ENCODE data around the gene TMPRSS5.
"Not testable (repeated sequence)": the region's sequence is repeated elsewhere in the genome, so short reads cannot be mapped to it uniquely, and the experiment has no call there.

The TMPRSS5 gene

DNA sequence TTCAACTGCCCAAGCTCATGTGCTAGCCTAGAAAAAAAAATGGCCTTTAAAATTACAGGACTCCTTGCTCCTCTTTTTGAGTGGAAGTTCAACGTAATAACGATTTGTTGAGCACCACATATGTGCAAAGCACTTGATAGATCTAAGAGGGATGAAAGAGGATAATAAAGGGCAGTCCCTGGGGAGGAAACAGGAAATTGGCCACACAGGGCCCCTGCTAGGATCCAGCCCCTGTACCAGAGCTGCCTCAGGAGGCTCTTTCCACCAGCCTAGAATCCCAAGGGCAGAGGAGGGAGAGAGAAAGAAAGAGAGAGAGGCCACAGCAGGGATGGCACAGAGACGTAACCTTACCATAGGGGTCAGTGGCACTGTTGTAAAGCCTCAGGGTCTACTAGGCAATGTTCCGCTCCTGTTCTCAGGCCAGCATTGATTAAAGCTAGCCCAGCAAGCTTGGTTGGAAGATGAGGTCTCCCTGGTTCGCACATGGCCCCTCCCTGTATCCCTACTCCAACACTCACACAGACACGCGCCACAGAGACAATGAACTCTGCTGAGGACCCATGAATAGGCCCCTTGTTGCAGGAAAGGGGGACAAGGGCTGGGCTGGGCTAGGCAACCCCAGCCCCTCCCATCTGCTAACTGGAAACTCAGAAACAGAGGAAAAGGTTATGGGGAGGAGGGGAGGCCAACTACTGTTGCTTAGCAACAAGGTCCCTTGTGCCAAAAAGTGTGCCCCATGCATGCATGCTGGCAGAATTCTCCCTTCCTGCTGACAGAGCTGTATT lies at the start of gene TMPRSS5:
TSS of gene TMPRSS5 (minus strand) at position 438 of the 785 bp plus-strand sequence. CDS start at position 354, 84 bp downstream.
- no peak for DNase-seq

GRCh38 chr11:113752932-113753331 lies 46.8 kb upstream of the TMPRSS5 start:
- no peak for DNase-seq

DNA sequence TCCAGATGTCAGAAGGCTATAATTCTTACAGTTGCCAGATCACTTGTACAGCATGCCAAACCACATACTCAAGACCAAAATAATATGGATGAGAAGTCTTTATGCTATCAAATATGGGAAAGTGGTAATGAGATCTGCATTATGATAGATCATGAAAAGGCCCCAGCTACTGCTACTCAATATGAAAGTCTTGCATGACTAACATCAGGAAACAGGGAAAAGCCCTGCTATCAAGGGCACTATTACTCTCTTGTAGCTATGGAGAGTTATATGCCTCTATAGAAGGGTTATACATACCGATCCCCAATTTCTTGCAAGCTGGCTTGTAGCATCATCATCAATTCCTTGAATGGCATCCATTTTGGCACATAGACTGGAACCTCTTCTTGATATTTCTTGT lies 30.2 kb upstream of the TMPRSS5 start:
- DNase-seq, result no peak

DNA sequence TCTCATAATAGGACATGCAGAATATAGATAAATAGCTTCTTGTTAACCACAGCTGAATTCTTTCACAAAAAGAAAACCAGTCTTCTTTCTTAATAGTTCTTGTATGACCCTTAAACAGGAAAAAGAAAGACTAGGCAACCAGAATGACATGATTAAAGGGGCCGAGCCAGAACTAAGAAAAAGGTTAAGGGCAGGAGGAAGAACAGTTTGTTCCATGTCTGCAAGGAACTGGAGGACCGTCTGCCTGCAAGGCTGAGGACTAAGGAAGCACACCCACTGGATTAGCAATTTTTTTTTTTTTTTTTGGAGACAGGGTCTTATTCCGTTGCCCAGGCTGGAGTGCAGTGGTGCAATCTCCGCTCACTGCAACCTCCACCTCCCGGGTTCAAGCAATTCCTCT lies 26.0 kb upstream of the TMPRSS5 start:
- DNase-seq, result no peak

- DNase-seq, result peak; percentile 3
Measured at GRCh38 chr11:113730887-113731726, 25.0 kb upstream of the TMPRSS5 start.

DNA sequence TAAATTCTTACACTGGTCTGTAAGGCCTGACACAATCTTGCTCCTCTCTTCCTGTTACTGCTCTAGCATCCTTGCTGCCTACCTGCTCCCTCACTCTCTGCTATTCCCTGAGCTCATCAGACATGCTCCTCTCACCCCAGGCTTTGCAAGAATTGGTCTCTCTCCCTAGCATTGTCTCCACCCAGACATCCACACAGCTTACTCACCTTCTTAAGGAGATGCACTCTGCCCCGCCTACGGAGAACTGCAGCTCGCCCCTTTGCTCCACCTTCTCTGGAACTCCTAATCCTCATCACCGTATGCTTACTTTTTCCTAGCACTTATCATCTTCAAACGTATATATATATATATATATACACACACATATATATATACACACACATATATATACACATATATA lies 23.3 kb upstream of the TMPRSS5 start:
- DNase-seq, result no peak

DNA sequence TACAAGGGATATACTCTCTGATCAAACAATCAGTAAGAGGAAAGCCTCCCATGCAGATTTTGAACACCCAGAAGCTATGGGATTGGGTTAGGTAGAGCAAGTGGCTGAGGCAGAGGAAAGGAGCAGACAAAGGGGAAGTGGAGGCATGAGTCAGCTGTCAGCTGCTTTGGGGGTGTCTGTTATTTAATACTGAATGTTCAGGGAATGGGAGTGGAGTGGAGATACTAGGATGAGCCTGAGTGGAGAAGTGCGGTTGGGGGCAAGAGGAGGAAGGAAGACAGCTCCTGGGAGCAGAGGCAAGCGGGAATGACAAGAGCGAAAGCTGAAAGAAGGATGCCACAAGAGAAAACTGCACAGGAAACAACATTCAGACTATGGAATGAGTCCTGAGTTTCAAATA lies 22.7 kb upstream of the TMPRSS5 start:
- no peak for DNase-seq

- DNase-seq, result no peak
Measured at GRCh38 chr11:113725913-113726312, 19.8 kb upstream of the TMPRSS5 start.

DNA sequence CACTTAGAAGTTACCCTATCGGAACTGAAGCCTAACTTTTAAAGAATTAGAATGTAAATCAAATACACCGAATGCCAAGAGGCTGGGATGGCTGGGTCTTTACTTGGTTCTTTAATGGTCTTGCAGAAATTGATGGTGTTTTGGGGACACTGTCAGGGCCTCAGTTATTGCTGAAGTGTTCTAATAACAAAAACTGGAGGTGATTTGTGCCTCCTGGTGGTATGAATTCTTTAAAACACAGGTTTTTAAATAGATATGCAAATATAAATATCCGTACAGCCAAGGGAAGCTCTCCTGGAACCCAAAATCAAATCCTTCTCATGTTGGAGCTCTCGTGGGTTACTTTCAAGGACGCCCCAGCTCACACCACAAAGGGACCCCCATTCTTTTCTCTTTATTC lies 19.3 kb upstream of the TMPRSS5 start:
- DNase-seq, result no peak

- no peak for DNase-seq
Measured at GRCh38 chr11:113724778-113725177, 18.7 kb upstream of the TMPRSS5 start.

DNA sequence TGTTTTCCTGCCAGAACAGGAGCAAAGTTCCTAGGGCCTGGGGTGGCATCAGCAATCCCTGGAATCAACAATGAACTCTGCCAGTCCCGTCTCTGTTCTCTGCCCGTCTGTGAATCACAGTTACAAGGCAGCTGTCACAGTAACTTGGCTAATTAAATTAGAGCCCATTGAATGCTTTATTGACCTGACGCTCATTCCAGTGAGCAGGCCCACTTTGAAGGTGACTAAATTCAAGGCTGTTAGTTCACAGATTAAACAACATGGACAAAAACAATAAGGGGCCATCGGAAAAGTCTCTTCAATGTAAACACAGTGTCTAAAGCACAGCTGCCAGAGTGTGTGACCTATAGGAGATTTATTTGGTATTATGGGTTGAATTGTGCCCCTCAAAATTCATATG lies 17.7 kb upstream of the TMPRSS5 start:
- DNase-seq, result no peak

DNA sequence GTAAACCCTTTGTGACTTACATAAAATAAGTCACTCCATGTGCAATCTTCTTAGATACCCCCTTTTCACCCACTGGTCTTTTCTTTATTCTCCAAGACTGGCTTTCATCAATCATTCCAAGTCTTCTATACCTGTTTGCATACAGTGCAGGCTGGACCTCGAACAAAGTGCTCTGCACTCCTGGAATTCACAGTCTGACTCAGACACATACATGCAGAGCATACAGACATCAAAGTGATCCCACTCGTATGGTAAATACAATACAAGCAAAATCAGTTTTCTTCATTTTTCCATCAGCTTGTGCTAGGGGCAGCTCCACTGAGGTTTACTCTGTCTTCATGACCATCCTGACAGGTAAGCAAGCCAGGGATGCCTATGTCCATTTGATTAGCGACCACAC lies 16.8 kb upstream of the TMPRSS5 start:
- no peak for DNase-seq

DNA sequence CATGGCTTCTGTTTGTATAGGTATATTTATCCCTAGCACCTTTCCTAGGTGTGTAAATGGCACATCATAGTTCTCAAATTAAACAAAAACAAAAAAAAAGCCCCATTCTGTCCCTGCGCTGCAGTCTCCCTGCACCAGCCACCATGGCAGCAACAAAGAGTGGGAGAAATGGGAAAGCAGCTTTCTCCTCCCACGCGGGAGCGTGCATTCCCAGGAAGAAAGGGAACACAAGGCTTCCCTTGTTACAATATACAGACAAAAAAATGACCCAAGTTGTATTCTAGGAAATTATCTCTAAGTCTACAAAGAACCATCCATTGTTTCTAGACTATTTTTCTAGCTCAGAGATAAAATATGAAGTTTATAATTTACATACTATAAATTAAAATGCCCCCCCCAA lies 16.1 kb upstream of the TMPRSS5 start:
- no peak for DNase-seq

DNA sequence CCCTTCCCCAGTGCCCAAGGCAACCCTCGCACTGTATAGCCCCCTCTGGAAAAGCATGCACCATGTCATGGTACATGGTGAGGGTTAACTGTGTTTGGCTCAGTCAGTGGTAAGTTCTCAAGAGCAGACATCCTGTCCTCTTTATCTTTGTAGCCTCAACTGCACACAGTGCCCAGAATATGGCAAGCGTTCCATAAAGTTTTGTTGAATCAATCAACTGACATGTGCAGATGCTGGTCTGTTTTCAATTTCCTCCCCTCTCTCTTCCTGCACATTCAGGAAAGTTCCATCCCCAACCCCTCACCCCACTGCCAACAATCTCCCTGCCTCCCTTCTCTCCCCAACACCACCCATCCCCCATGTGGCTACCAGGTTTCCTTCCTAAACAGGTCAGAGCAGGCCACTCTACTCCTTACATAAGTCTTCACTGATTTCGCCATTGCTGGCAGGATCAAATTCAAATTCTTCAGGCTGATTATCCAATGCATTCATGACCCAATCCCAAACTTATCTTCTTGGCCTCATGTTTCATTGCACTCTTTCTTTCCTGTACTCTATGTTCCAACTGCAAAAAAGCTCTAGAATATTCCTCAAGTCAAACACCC lies 15.5 kb upstream of the TMPRSS5 start:
- no peak for DNase-seq

DNA sequence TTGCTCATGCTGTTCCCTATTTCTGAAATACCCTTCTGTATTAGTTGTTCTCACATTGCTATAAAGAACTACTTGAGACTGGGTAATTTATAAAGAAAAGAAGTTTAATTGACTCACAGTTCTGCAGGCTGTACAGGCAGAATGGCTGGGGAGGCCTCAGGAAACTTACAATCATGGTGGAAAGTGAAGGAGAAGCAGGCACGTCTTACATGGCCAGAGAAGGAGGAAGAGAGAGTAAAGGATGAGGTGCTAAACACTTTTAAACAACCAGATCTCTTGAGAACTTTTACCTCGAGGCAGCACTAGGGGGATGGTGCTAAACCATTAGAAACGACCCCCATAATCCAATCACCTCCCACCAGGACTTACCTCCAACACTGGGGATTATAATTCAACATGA lies 14.4 kb upstream of the TMPRSS5 start:
- not testable (repeated sequence) for DNase-seq

DNA sequence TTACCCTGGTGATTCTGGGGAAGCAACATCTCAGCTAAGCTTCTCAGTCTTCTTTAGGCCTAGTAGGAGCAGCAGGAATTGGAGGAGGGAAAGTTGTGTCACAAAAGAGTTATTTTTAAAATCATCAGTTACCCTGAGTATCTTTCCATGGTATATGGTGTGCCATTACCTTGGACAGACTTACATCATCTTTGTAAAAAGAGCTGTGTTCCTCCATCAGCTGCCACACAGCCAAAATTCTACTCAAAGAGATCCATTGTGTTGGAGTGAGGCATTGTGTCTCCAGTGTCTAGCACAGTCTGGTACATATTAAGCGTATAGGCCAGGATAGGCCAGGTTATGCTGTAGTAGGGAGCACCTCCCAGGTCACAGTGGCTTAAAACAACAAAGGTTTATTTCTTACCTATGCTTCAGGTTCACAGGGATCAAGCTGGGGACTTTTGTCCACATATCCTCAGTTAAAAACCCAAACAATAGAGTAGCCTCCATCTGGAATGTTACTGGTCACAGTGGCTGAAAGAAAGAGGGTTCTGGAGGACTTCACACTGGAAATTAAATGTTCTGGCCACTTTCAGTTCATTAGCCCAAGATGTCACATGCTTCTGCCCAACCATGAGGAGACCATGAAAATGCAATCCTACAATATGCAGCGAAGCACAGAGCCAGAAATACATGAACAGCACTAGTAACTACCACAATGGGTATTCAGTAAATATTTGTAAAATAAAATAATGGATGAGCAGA lies 9.9 kb upstream of the TMPRSS5 start:
- no peak for DNase-seq

GRCh38 chr11:113715273-113715672 lies 9.2 kb upstream of the TMPRSS5 start:
- no peak for DNase-seq

GRCh38 chr11:113710989-113711388 lies 4.9 kb upstream of the TMPRSS5 start:
- DNase-seq, result no peak

DNA sequence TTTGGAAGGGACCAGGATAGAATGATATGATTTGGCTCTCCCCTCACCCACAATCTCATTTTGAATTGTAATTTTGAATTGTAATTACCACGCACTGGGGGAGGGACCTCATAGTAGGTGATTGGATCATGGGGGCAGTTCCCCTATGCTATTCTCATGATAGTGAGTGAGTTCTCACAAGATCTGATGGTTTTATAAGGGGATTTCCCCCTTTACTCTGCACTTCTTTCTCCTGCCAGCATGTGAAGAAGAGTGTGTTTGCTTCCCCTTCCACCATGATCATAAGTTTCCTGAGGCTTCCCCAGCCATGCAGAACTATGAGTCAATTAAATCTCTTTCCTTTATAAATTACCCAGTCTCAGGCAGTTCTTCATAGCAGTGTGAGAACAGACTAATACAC lies 2.6 kb downstream of the TMPRSS5 start:
- not testable (repeated sequence) for DNase-seq

DNA sequence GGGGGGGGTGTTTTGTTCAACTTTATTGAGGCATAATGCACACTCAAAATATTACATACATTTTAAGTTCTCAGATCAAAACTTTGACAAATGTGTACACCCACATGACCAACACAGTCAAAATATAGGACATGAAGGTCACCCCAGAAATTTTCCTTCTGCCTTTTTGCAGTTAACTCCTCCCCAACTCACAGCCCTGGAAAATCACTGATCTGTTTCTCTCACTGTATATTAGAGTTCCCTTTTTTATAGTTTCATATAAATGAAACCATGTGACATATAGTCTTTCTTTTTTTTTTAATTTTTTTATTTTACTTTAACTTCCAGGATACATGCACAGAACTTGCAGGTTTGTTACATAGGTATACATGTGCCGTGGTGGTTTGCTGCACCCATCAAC lies 4.6 kb downstream of the TMPRSS5 start:
- no peak for DNase-seq

DNA sequence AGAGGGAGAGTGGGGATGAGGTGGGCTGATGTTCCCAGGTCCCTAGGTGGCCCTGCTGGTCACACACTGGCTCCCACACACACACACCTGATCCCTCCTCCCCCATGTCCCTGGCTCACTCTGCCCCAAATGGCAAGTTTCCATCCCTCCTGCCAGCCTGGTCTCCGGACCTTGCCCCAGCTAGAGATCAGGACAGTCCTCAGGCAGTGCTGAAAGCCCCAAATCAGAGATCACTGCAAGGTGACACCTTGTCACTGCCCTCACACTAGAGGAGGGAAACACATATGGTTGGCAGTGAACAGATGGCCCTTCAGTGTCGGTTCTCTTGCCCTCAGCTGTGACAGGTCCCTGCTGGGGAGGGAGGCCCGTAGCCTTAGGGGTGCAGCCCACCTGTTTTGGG lies 7.6 kb downstream of the TMPRSS5 start:
- DNase-seq, result no peak

DNA sequence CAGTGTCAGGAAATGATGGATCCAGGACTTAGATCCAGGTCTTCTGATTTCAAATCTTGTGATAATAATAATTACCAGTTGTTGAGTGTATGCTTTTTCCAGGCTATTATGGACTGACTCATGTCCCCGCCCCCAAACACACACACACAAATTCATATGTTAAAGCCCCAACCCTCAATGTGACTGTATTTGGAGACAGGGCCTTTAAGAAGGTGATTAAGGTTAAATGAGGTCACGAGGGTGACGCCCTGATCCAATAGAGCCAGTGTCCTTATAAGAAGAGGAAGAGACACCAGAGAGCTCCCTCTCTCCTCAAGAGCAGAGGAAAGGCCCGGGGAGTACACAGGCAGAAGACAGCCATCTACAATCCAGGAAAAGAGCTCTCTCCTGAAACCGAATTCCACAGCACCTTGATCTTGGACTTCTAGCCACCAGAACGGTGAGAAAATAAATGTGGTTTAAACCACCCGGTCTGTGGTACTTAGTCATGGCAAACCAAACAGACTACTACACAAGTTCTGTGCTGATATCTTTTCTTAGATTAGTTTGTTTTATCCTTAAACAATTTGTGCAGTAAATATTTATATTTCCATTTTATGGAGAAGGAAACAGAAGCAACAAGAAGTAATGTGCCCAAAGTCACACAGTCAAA lies 8.2 kb downstream of the TMPRSS5 start:
- no peak for DNase-seq

DNA sequence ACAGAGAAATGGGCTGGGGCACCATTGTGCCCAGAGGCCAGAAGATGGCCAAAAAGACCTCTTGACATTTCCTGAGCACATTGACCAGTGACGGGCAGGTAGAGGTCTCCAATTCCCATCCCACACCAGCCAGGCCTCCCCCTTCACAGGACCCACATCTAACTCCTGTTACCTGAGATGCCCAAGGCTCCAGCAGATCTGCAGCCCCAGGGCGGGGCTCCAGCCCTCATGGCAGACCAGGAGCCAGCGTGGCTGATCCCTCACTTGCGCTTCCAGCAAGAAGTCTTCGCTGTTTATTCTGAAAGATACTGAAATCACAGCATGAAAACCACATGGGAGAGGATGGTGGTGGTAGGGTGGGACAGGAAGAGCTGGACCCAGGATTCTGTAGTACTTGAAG lies 9.0 kb downstream of the TMPRSS5 start:
- no peak for DNase-seq

All from NCI-H2029 (cell line).